Measurements from ENCODE around the gene MALRD1. TPM values are rescaled to one million over a fixed set of nuclear protein-coding genes. Genes with fewer than 3 reads are reported as not detected.

Gene MALRD1
- total and polyA plus RNA-seq, 2 of the 8 experiments (the other 6 are each of a cell fraction or from before 2014, with no cell fraction given): 0.32 to 0.35 TPM

DNA sequence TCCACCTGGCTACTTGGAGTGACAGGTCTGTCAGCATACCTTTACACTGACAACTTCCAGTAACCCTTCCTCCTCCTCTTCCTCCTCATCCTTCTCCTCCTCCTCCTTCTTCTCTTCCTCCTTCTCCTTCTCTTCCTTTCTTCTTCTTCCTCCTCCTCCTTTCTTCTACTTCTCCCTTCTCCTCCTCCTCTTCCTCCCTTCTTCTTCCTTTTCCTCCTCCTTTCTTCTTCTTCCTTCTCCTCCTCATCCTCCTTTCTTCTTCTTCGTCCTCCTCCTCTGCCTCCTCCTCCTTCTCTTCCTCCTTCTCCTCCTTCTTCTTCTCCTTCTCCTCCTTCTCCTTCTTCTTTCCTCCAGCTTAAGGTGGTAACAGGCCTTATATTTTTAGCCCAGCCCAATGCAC lies 658.3 kb downstream of the MALRD1 start:
- Histone ChIP-seq H3K4me2 (ENCODE audit: insufficient read depth in 1 of 2, low read depth in 2 of 2, low read length in 2 of 2) (no peak overlapping the region), H3K56ac (replicated peaks; ENCODE audit: insufficient read length, low read depth, low read length) (no peak overlapping the region), H2BK120ac (replicated peaks; ENCODE audit: low read depth, low read length) (no peak overlapping the region), H4K8ac (ENCODE audit: extremely low read depth, insufficient read depth, low read length) (no peak overlapping the region), H3K23ac (ENCODE audit: insufficient read length) (no peak overlapping the region), H3K18ac (ENCODE audit: extremely low read depth, low read length) (no peak overlapping the region), H3K27ac (ENCODE audit: low read depth, low read length) (no peak overlapping the region), H2BK20ac (ENCODE audit: low read length) (no peak overlapping the region), H2BK5ac (ENCODE audit: low read depth, low read length) (no peak overlapping the region), H4K91ac (replicated peaks; ENCODE audit: insufficient read length, low read length) (no peak overlapping the region), H3K4me3 (ENCODE audit: extremely low read depth in 1 of 4, insufficient read depth in 2 of 4, low read depth in 3 of 4, low read length in 4 of 4) (no peak overlapping the region), H2AK5ac (ENCODE audit: low read depth, low read length) (no peak overlapping the region), H3K9ac (replicated peaks in 1 of 4; ENCODE audit: extremely low read depth in 1 of 4, low read depth in 3 of 4, low read length in 3 of 4) (no peak overlapping the region), H2BK12ac (ENCODE audit: low read depth, low read length) (no peak overlapping the region), H4K20me1 (replicated peaks in 1 of 2; ENCODE audit: control insufficient read depth in 1 of 2, insufficient read depth in 2 of 2, low read length in 2 of 2) (no peaks in the 10 kb centered on the region), H3K4me1 (replicated peaks in 1 of 4; ENCODE audit: control insufficient read depth in 3 of 4, insufficient read depth in 4 of 4, low read length in 3 of 4) (no peaks in the 10 kb centered on the region), H3K14ac (ENCODE audit: insufficient read length) (no peak overlapping the region), H2AFZ (ENCODE audit: low read length) (no peak overlapping the region), H3K9me3 (ENCODE audit: insufficient read depth in 2 of 2, low read depth in 1 of 2, low read length in 1 of 2) (peaks cover 5 to 6% of the 10 kb centered on the region in 2 experiments; a peak in 1 of 4 replicates), H4K5ac (ENCODE audit: insufficient read length, low read depth, low read length) (no peak overlapping the region), H3K23me2 (ENCODE audit: low read depth, low read length) (no peaks in the 10 kb centered on the region), H2BK15ac (ENCODE audit: low read length) (no peak overlapping the region; the same call in 1 of the 2 replicates), H3K79me1 (ENCODE audit: low read depth, low read length) (no peaks in the 10 kb centered on the region), H3K79me2 (ENCODE audit: control insufficient read depth in 1 of 2, insufficient read depth in 2 of 2, low read length in 2 of 2) (no peaks in the 10 kb centered on the region), H3K36me3 (ENCODE audit: control insufficient read depth in 2 of 4, insufficient read depth in 4 of 4, low read length in 3 of 4) (no peaks in the 10 kb centered on the region; a peak in 1 of 8 replicates), H3K4ac (replicated peaks; ENCODE audit: insufficient read length, low read depth, low read length) (no peak overlapping the region), H3K27me3 (replicated peaks in 1 of 4; ENCODE audit: control insufficient read depth in 3 of 4, extremely low read depth in 1 of 4, insufficient read depth in 3 of 4, low read length in 3 of 4) (no peaks in the 10 kb centered on the region)
- FAIRE-seq: no peak
- WGBS, 2 experiments (ENCODE audit: extremely low coverage in 1 of 2, insufficient coverage in 1 of 2, insufficient read length in 1 of 2, insufficient replicate concordance in 2 of 2, low coverage in 1 of 2, low lambda C conversion rate in 2 of 2, missing lambda C conversion rate in 1 of 2): 86 to 100% methylated on average over 1 of the region's 1 CpG
- no peak for TF ChIP-seq SP1 (IDR thresholded peaks at IDR 0.05; ENCODE audit: low read depth, low read length)
- TF ChIP-seq, protein P1, sequence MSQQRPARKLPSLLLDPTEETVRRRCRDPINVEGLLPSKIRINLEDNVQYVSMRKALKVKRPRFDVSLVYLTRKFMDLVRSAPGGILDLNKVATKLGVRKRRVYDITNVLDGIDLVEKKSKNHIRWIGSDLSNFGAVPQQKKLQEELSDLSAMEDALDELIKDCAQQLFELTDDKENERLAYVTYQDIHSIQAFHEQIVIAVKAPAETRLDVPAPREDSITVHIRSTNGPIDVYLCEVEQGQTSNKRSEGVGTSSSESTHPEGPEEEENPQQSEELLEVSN (IDR thresholded peaks at IDR 0.05): no peak
- no peak for TF ChIP-seq ATF2 (IDR thresholded peaks at IDR 0.05; ENCODE audit: low read length)
- no peak for TF ChIP-seq HDAC2 (IDR thresholded peaks at IDR 0.05; ENCODE audit: borderline replicate concordance in 1 of 2, low read depth in 2 of 2, low read length in 2 of 2)
- no peak for TF ChIP-seq TAF7 (optimal IDR thresholded peaks at IDR 0.05; ENCODE audit: borderline replicate concordance, low read depth, low read length)
- TF ChIP-seq KDM1A (IDR thresholded peaks at IDR 0.05; ENCODE audit: borderline replicate concordance, low read length): no peak
- DNase-seq (ENCODE audit: low read depth in 1 of 2, low spot score in 2 of 2): no peak
- CTCF ChIA-PET (ENCODE audit: partially characterized antibody): interaction anchor here (1.2 kb wide), 1 partner anchor 48 kb away, joined by 4 read pairs; no protein-coding TSS in a partner anchor
- POLR2A ChIA-PET (ENCODE audit: partially characterized antibody): no interaction called here
